Stimulated activated naive CD4-positive, alpha-beta T cell (primary cell): ENCODE results near the gene STMP1.

Experiments used
- DNase-seq, 6 experiments: peaks; one replicate each; lab custom pipeline; 2025; lab: John Stamatoyannopoulos, UW

STMP1 gene

DNA sequence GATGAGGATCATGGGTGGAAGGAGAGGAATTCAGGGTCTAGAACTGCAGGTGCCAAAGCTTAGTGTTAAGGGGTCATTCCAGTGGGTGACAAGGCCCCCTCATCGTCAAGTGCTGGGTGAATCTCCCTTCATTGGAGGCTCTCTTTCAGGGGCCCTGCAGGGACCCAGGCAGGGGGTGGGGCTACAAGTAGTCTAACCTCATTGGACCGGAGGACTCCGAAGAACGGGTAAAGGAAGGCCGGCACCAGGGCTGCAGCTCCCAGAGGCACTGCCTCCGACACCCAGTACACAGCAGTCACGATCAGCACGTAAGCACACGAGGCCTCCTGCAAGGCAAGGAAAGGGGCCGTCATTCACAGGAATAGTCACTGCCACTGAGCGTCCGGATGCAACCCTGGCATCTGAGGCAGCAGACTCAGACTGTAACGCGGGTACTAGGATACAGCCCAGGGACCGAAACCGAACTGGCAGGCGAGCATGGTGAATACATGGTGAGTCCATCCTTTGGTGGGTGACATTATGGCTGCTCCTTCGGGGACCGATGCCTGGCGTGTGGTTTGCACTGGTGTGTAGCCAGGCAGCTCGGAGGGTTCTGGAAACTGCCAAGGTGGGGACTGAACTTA is 59.0 kb downstream of the STMP1 start:
- no peak for DNase-seq

DNA sequence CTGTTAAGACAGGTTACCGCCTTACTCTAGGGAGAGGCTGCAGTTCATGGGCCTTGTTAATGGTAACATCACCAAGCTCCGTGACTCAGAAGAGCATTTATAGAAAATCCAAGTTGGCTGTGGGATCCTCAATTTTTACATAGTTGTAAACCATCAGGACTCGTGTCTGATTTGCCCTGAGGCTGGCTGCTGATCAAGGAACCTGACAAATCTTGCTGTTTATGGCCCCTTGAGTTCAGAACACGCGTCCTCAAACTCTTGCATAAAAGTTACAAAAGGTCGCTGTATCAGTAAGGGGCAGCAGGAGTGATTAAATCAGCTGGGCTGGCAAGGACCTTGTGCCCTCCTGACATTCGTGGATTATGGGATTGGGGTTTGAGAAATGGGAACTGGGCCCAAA is 61.1 kb downstream of the STMP1 start:
- DNase-seq, result no peak
